Mammary epithelial cell (primary cell): ENCODE measurements around the gene GOLGA6L7.
"Not testable (repeated sequence)": the region's sequence is repeated elsewhere in the genome, so short reads cannot be mapped to it uniquely, and the experiment has no call there.

Experiments used
- CTCF ChIP-seq, 2 donors: IDR thresholded peaks in 1 of 2; conservative IDR thresholded peaks in 1 of 2; 2 replicates each; pipeline ENCODE4 v1.5.1; 2011 to 2012; ENCODE audit warnings: inconsistent platforms in 2 of 2, low read length in 2 of 2, mild to moderate bottlenecking in 2 of 2, control low read depth in 1 of 2, low read depth in 1 of 2; ENCODE audit not compliant: insufficient read depth in 1 of 2; ENCODE audit errors: extremely low read depth in 1 of 2
- EZH2 ChIP-seq: IDR thresholded peaks from 2 replicates; pipeline ENCODE4 v1.6.1; 2012; ENCODE audit warnings: low read length, inconsistent platforms, borderline replicate concordance

GRCh38 chr15:28848521-28848920 lies at the start of gene GOLGA6L7:
- TF ChIP-seq CTCF (conservative IDR thresholded peaks at IDR 0.05 in 1 of 2, IDR thresholded peaks at IDR 0.05 in 1 of 2; ENCODE audit: extremely low read depth in 1 of 2, insufficient read depth in 1 of 2, low read depth in 1 of 2, low read length in 2 of 2); EZH2: not testable (repeated sequence)
